Ishikawa (cell line): ENCODE results near the gene NT5C.

Experiments used
- CEBPB ChIP-seq: IDR thresholded peaks from 2 replicates; pipeline ENCODE4 v1.6.1; 2012
- CREB1 ChIP-seq: IDR thresholded peaks from 2 replicates; pipeline ENCODE4 v1.6.1; 2012; ENCODE audit warnings: low read depth
- EGR1 ChIP-seq: IDR thresholded peaks from 2 replicates; pipeline ENCODE4 v1.6.1; 2012
- EP300 ChIP-seq: IDR thresholded peaks from 2 replicates; pipeline ENCODE4 v1.6.1; 2012; ENCODE audit warnings: borderline replicate concordance
- FOXM1 ChIP-seq: IDR thresholded peaks from 2 replicates; pipeline ENCODE4 v1.6.1; 2012; ENCODE audit warnings: low read depth, borderline replicate concordance
- NFIC ChIP-seq: IDR thresholded peaks from 2 replicates; pipeline ENCODE4 v1.6.1; 2012
- RAD21 ChIP-seq: IDR thresholded peaks from 2 replicates; pipeline ENCODE4 v1.6.1; 2012; ENCODE audit warnings: low read depth
- TAF1 ChIP-seq: IDR thresholded peaks from 2 replicates; pipeline ENCODE4 v1.6.1; 2012; ENCODE audit warnings: low read depth, mild to moderate bottlenecking
- TCF12 ChIP-seq: IDR thresholded peaks from 2 replicates; pipeline ENCODE4 v1.6.1; 2012; ENCODE audit warnings: low read depth
- TEAD4 ChIP-seq: IDR thresholded peaks from 2 replicates; pipeline ENCODE4 v1.6.1; 2012
- USF1 ChIP-seq: IDR thresholded peaks from 2 replicates; pipeline ENCODE4 v1.6.1; 2012
- YY1 ChIP-seq: IDR thresholded peaks from 2 replicates; pipeline ENCODE4 v1.6.1; 2012; ENCODE audit warnings: low read depth
- ZBTB7A ChIP-seq: IDR thresholded peaks from 2 replicates; pipeline ENCODE4 v1.6.1; 2012; ENCODE audit warnings: low read depth
- TF ChIP-seq, protein P1 (sequence below): IDR thresholded peaks from 2 replicates; pipeline ENCODE4 v1.6.1; 2012; ENCODE audit warnings: low read depth, mild to moderate bottlenecking
- TF ChIP-seq, protein P2 (sequence below): IDR thresholded peaks from 2 replicates; pipeline ENCODE4 v1.6.1; 2012

NT5C gene

GRCh38 chr17:75087558-75088453 lies 43.7 kb downstream of the NT5C start, which contains the start of gene SLC16A5:
Gene SLC16A5 (plus strand): TSS chr17:75087954. CDS start chr17:75093637, 5,683 bp downstream.
- TF ChIP-seq EGR1 (peak; percentile 78), YY1 (no peak), FOXM1 (no peak), NFIC (no peak; the same call in 1 of the 2 replicates), TAF1 (no peak; the same call in 1 of the 2 replicates), EP300 (no peak), ZBTB7A (peak; percentile 92), CREB1 (no peak; the same call in 1 of the 2 replicates), TCF12 (no peak; the same call in 1 of the 2 replicates), RAD21 (no peak), CEBPB (peak; percentile 79; the same call in 1 of the 2 replicates), TEAD4 (peak; percentile 89), USF1 (peak; percentile 11; the same call in 1 of the 2 replicates)
- TF ChIP-seq, protein P1, sequence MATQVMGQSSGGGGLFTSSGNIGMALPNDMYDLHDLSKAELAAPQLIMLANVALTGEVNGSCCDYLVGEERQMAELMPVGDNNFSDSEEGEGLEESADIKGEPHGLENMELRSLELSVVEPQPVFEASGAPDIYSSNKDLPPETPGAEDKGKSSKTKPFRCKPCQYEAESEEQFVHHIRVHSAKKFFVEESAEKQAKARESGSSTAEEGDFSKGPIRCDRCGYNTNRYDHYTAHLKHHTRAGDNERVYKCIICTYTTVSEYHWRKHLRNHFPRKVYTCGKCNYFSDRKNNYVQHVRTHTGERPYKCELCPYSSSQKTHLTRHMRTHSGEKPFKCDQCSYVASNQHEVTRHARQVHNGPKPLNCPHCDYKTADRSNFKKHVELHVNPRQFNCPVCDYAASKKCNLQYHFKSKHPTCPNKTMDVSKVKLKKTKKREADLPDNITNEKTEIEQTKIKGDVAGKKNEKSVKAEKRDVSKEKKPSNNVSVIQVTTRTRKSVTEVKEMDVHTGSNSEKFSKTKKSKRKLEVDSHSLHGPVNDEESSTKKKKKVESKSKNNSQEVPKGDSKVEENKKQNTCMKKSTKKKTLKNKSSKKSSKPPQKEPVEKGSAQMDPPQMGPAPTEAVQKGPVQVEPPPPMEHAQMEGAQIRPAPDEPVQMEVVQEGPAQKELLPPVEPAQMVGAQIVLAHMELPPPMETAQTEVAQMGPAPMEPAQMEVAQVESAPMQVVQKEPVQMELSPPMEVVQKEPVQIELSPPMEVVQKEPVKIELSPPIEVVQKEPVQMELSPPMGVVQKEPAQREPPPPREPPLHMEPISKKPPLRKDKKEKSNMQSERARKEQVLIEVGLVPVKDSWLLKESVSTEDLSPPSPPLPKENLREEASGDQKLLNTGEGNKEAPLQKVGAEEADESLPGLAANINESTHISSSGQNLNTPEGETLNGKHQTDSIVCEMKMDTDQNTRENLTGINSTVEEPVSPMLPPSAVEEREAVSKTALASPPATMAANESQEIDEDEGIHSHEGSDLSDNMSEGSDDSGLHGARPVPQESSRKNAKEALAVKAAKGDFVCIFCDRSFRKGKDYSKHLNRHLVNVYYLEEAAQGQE: no peak
- TF ChIP-seq, protein P2, sequence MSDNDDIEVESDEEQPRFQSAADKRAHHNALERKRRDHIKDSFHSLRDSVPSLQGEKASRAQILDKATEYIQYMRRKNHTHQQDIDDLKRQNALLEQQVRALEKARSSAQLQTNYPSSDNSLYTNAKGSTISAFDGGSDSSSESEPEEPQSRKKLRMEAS: peak; percentile 26; the same call in 1 of the 2 replicates

GRCh38 chr17:75087182-75087557 lies 44.4 kb downstream of the NT5C start:
- TF ChIP-seq TEAD4 (no peak), FOXM1 (no peak), TCF12 (no peak), CREB1 (no peak), RAD21 (no peak), YY1 (no peak), EP300 (no peak), ZBTB7A (no peak), NFIC (no peak), USF1 (no peak), TAF1 (no peak), EGR1 (no peak), CEBPB (no peak)
- TF ChIP-seq, protein P1: no peak
- TF ChIP-seq, protein P2: no peak; the same call in 1 of the 2 replicates

DNA sequence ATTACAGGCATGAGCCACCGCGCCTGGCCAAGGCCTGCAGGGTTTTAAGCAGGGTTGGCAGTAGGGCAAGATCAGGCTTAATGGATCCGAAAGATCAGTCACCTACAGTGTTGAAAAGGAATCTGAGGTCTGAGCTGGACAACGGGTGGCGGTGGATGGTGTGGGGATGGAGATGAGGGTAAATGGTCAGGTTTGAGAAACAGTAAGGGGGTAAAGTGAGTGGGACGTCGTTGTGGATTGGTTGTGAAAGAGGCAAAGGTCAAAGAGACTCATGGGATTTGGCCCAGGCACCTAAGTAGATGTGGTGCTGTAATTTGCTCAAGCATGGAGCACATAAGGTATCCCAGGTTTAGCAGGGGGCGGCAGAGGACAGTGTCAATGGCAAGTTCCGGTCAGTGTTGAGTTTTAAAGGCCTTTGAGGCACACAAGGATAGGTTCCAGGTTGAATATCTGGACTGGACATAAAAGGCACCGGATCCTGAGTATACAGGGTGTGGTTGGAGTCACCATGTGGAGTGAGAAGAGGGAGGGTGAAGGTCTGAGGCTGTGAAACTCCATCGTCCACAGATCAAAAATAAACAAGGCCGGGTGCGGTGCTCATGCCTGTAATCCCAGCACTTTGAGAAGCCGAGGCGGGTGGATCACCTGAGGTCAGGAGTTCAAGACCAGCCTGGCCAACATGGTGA lies 44.9 kb downstream of the NT5C start:
- TF ChIP-seq CEBPB: no peak
- no peak for TF ChIP-seq YY1
- TF ChIP-seq RAD21: 0 out of 2 replicates have a peak, but pooled peaks have one; percentile 2
- TF ChIP-seq, protein P1: no peak
